OCI-LY1 (cell line): Measurements from ENCODE around the gene RRM2.

Experiments
- H2AFZ ChIP-seq: fragments of 200-600 bp; sonication (generic), shearing (Covaris generic); 2 replicates; pipeline ENCODE4 v1.6.0; 2014; ENCODE audit warnings: antibody characterized with exemption, mild to moderate bottlenecking, low read length
- H3F3A ChIP-seq: fragments of 200-600 bp; sonication (generic), shearing (Covaris generic); 2 replicates; pipeline ENCODE4 v1.6.0; 2014; ENCODE audit warnings: mild to moderate bottlenecking, antibody characterized with exemption, low read length, moderate library complexity; ENCODE audit not compliant: insufficient read depth
- H3K27ac ChIP-seq: fragments of 200-600 bp; sonication (generic); 2 replicates; pipeline ENCODE4 v1.5.1; 2014; ENCODE audit warnings: low read length, mixed run types, mild to moderate bottlenecking, low read depth; ENCODE audit not compliant: poor library complexity, severe bottlenecking
- H3K27me3 ChIP-seq: fragments of 200-600 bp; sonication (generic); 2 replicates; pipeline ENCODE4 v1.6.0; 2014; ENCODE audit warnings: antibody characterized with exemption, mild to moderate bottlenecking, low read length, moderate library complexity; ENCODE audit not compliant: insufficient read depth
- H3K36me3 ChIP-seq: fragments of 200-600 bp; sonication (generic); 2 replicates; pipeline ENCODE4 v1.6.1; 2014; ENCODE audit warnings: mild to moderate bottlenecking, antibody characterized with exemption, low read length, moderate library complexity, mixed read lengths; ENCODE audit not compliant: insufficient read depth
- H3K4me1 ChIP-seq: fragments of 200-600 bp; sonication (generic); 2 replicates; pipeline ENCODE4 v1.5.1; 2014; ENCODE audit warnings: mild to moderate bottlenecking, low read length, moderate library complexity; ENCODE audit not compliant: insufficient read depth, severe bottlenecking
- H3K4me2 ChIP-seq: fragments of 200-600 bp; sonication (generic), shearing (Covaris generic); 2 replicates; pipeline ENCODE4 v1.6.1; 2014; ENCODE audit warnings: low read length
- H3K4me3 ChIP-seq: fragments of 200-600 bp; sonication (generic); 2 replicates; pipeline ENCODE4 v1.5.1; 2014; ENCODE audit warnings: low read length, low read depth, mild to moderate bottlenecking, mixed read lengths; ENCODE audit not compliant: poor library complexity, severe bottlenecking
- H3K79me2 ChIP-seq: fragments of 200-600 bp; shearing (Covaris generic); 2 replicates; pipeline ENCODE4 v1.6.1; 2016; ENCODE audit warnings: mixed run types, low read length, mixed read lengths; ENCODE audit not compliant: insufficient read depth
- H3K9ac ChIP-seq: fragments of 200-600 bp; sonication (generic), shearing (Covaris generic); 2 replicates; pipeline ENCODE4 v1.6.1; 2014; ENCODE audit warnings: mild to moderate bottlenecking, low read length, mixed read lengths
- H3K9me2 ChIP-seq: fragments of 200-600 bp; sonication (generic), shearing (Covaris generic); 2 replicates; pipeline ENCODE4 v1.6.1; 2014; ENCODE audit warnings: low read depth, mild to moderate bottlenecking, low read length, mixed read lengths
- H3K9me3 ChIP-seq: fragments of 200-600 bp; shearing (Covaris generic); 2 replicates; pipeline ENCODE4 v1.6.1; 2014; ENCODE audit warnings: low read length, mixed read lengths
- H4K20me1 ChIP-seq: fragments of 200-600 bp; sonication (generic), shearing (Covaris generic); 2 replicates; pipeline ENCODE4 v1.6.0; 2016; ENCODE audit warnings: mild to moderate bottlenecking, low read length; ENCODE audit not compliant: insufficient read depth
- CTCF ChIP-seq: fragments of 200-600 bp; sonication (generic), shearing (Covaris generic); IDR thresholded peaks from 2 replicates; pipeline ENCODE4 v1.5.1; 2017; ENCODE audit warnings: mild to moderate bottlenecking, antibody characterized with exemption, low read length, moderate library complexity, mixed read lengths
- EZH2 ChIP-seq: fragments of 200-600 bp; sonication (generic), shearing (Covaris generic); IDR thresholded peaks from 2 replicates; pipeline ENCODE4 v1.8.0; 2017; ENCODE audit warnings: borderline replicate concordance, mixed run types, mild to moderate bottlenecking, antibody characterized with exemption, low read length, moderate library complexity, mixed read lengths

RRM2 gene

GRCh38 chr2:10160203-10160955, 37.8 kb downstream of the RRM2 start:
- no peak for TF ChIP-seq EZH2
- no peak for TF ChIP-seq CTCF
- no peak overlapping the region for H2AFZ ChIP-seq
- H3K27ac ChIP-seq = no peak overlapping the region
- no peaks in the 10 kb centered on the region for H3K4me1 ChIP-seq
- H3K4me3 ChIP-seq = no peak overlapping the region
- H4K20me1 ChIP-seq = no peaks in the 10 kb centered on the region
- no peak overlapping the region for H3K9ac ChIP-seq
- no peaks in the 10 kb centered on the region for H3K27me3 ChIP-seq
- no peak overlapping the region for H3K4me2 ChIP-seq
- no peaks in the 10 kb centered on the region for H3K9me2 ChIP-seq
- no peaks in the 10 kb centered on the region for H3K79me2 ChIP-seq
- H3K36me3 ChIP-seq = peaks cover 5% of the 10 kb centered on the region; the same call in 1 of the 2 replicates
- H3F3A ChIP-seq = no peaks in the 10 kb centered on the region
- H3K9me3 ChIP-seq = no peaks in the 10 kb centered on the region

DNA sequence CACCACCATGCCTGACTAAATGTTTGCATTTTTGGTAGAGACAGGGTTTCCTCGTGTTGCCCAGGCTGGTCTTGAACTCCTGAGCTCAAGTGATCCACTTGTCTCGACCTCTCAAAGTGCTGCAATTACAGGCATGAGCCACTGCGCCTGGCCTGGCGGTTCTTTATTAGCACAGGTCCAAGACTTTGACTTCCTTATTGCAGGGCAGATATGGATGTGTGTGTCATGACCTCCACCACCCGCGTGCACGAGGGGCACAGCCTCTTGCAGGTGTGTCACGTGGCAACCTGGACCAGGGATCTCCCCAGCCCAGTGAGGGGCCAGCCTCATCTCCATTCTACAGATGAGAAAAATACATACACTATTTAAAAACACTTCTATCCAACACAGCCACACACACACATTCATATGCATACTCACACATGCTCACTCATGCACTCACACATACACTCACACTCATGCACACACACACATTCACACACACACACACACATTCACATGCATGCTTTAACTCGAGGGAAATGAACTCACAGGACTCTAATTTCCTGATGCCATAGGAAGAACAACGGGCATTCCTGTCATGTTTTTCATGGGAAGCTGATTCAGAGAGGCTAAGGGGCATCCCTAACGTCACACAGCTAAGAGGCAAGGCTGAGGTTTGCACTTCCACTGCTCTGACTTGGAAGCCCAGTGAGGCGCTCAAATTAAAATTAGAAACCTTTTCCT, 38.8 kb downstream of the RRM2 start:
- Histone ChIP-seq H3K4me1 (no peaks in the 10 kb centered on the region), H3K79me2 (no peaks in the 10 kb centered on the region), H3K4me2 (no peak overlapping the region), H3K27me3 (no peaks in the 10 kb centered on the region), H4K20me1 (no peaks in the 10 kb centered on the region), H3K9me3 (no peaks in the 10 kb centered on the region), H3K36me3 (no peaks in the 10 kb centered on the region), H3K9me2 (no peaks in the 10 kb centered on the region), H3K9ac (no peak overlapping the region), H3K4me3 (no peak overlapping the region), H3F3A (no peaks in the 10 kb centered on the region), H3K27ac (no peak overlapping the region), H2AFZ (no peak overlapping the region)
- TF ChIP-seq EZH2 = no peak
- no peak for TF ChIP-seq CTCF

DNA sequence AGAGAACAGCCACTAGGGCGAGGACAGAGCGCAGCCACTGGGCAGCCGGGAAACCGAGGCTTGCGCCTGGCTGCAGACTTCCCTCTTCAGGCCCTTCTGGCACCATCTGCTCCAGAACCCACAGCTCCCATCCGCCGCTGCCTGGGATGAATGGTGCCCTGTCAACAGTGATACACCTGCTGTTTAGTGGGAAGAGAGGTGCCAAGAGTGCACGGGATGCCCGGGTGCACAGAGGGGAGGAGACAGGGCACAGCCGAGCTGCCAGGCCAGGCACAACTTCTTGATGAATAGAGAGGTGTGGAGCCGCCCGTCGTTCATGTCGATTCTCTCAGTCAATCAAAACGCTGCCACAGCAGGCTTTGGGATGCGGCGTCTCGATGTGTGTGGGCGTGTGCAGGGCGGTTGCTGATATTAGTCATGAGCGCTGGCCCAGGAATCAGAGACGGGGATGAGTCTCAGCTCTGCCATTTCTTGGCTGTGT, 39.5 kb downstream of the RRM2 start:
- no peak overlapping the region for H3K4me2 ChIP-seq
- H3K9me3 ChIP-seq = no peaks in the 10 kb centered on the region
- H3K9me2 ChIP-seq = no peaks in the 10 kb centered on the region
- no peaks in the 10 kb centered on the region for H3K4me1 ChIP-seq
- H3K27ac ChIP-seq = no peak overlapping the region
- H2AFZ ChIP-seq = no peak overlapping the region
- TF ChIP-seq EZH2 (no peak), CTCF (no peak)
- no peaks in the 10 kb centered on the region for H3K79me2 ChIP-seq
- H3K36me3 ChIP-seq = no peaks in the 10 kb centered on the region
- no peaks in the 10 kb centered on the region for H3K27me3 ChIP-seq
- H3K9ac ChIP-seq = no peak overlapping the region
- no peaks in the 10 kb centered on the region for H4K20me1 ChIP-seq
- no peak overlapping the region for H3K4me3 ChIP-seq
- H3F3A ChIP-seq = no peaks in the 10 kb centered on the region
